GM18858 (cell line): ENCODE results near the gene GLDN.
A peak's percentile ranks its signal among the peaks of the same experiment; 100 is the strongest.

Experiments
- ATAC-seq: cut with Tn5 transposase; IDR thresholded peaks from one replicate; pipeline ENCODE4 v1.9.1; 2021; ENCODE audit not compliant: unreplicated experiment

Gene GLDN

DNA sequence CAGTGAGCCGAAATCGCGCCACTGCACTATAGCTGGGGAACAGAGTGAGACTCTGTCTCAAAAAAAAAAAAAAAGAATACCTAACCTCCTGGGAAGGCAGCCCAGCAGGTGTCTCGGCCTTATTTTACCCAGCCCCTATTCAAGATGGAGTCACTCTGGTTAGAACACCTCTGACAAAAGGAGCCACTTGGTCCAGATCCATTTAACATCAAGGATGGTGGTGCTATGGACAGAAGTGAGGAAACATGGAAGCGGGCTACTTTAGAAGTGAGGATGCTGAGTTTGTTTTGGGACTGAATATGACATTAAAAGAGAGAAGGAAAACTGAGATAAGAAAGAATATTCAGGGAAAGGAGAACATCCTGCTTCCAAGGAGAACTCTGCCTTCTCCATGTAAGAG is 14.7 kb downstream of the GLDN start:
- ATAC-seq, result no peak

DNA sequence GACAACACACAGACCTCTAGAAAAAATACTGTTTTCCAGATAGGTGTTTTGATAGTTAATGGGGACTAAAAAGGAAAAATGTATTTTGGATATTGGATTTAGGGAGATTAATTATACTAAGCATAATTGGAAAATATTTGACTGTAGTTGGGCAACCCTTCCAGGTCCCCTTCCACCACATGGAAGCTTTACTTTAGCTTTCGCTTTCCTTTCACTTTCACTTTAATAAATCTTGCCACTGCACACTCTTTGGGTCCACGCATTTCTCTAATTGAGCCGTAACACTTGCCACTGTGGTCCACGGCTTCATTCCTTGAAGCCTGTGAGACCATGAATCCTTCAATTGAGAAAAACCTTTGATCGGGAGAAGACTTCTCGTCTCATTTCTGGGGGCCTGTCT is 15.5 kb downstream of the GLDN start:
- no peak for ATAC-seq

DNA sequence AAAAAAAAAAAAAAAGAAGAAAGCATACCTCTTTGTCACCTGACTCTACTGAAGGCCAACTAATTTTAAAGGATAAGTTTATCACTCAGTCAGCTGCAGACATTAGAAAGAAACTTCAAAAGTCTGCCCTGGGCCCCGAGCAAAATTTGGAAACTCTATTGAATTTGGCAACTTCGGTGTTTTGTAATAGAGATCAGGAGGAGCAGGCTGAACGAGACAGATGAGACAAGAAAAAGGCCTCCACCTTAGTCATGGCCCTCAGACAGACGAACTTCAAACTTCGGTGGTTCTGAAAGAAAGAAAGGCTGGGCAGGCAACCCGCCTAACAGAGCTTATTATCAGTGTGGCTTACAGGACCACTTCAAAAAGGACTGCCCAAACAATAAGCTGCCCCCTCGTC is 18.5 kb downstream of the GLDN start:
- no peak for ATAC-seq

DNA sequence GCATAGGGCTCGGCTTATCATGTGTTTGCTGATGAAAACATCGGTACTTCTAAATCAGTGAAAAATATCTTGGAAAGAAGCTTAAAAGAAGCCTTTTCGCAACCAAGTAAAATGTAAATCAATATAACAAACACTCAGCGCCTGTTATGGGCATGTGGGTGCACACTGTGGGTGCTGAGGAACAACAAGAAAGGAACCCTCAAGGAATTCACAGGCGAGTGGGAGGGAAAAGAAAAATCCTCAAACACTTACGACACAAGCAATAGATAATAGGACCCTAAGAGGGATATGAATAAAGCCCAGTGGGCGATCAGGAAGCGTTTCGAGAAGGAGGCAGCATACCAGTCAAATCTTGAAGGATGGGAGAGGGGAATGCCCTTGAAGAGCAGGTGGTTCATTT is 21.9 kb downstream of the GLDN start:
- ATAC-seq, result no peak

- no peak for ATAC-seq
These were observed 24.0 kb downstream of the GLDN start for GRCh38 chr15:51365417-51365816.

- ATAC-seq, result no peak
These were observed 24.6 kb downstream of the GLDN start for GRCh38 chr15:51366071-51366470.

GRCh38 chr15:51366920-51367319 is 25.5 kb downstream of the GLDN start:
- no peak for ATAC-seq

DNA sequence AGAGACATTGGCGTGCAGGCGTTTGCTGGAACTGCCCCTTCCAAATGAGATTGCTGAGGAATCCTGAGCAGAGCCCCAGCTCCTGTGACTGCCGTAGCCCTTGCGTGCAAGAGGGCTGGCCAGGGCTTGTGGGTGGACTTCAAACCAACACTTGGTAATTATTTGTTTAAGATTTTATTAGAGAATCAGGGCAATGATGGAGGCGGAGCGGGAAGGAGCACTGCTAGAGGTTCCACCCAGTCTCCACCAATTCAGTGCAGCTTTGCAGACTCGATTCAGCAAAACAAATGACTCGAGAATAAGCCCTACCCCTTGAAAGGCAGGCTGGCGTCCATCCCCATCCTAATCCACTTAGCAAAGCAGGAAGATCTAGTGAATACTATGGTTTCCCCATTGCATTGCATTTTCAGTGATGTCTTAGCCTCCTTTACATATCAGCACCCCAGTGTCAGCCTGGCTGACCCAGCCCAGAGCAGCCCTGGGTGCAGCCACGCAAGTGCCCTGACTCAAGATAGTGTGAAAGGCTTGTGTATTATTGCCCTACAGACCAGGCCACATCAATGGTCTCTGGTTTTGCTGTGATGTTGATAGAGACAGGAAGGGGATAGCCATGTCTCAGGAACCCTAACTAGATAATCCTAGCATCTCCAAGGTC is 26.0 kb downstream of the GLDN start:
- no peak for ATAC-seq

GRCh38 chr15:51368307-51368706 is 26.9 kb downstream of the GLDN start:
- no peak for ATAC-seq

- no peak for ATAC-seq
These were observed 27.4 kb downstream of the GLDN start for GRCh38 chr15:51368751-51369450.

GRCh38 chr15:51369451-51369761 is 28.0 kb downstream of the GLDN start:
- no peak for ATAC-seq

- ATAC-seq, result no peak
These were observed 29.8 kb downstream of the GLDN start for GRCh38 chr15:51371266-51371665.

GRCh38 chr15:51374131-51374530 is 32.7 kb downstream of the GLDN start:
- ATAC-seq, result no peak

DNA sequence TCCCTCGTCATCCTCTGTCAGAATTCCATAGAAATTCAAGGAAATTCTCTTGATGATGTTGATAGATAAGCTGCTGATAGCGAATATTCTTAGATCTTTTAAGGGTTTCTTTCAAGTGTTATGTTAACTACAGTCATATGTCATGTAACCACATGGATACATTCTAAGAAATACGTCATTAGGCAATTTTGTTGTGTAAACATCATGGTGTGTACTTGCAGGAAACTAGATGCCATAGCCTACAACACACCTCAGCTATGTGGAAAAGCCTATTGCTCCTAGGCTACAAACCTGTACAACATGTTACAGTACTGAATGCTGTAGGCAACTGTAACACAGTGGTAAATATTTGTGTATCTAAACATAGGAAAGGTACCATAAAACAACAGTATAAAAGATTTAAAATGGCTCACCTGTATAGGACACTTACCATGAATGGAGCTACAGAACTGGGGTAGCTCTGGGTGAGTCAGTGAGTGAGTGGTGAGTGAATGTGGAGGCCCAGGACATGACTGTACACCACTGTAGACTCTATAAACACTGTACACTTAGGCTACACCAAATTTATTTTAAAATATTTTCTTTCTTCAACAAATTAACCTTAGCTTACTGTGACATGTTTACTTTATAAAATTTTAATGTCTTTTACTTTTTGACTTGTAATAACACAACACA is 34.6 kb downstream of the GLDN start:
- no peak for ATAC-seq

GRCh38 chr15:51377038-51377786 is 35.8 kb downstream of the GLDN start:
- no peak for ATAC-seq

DNA sequence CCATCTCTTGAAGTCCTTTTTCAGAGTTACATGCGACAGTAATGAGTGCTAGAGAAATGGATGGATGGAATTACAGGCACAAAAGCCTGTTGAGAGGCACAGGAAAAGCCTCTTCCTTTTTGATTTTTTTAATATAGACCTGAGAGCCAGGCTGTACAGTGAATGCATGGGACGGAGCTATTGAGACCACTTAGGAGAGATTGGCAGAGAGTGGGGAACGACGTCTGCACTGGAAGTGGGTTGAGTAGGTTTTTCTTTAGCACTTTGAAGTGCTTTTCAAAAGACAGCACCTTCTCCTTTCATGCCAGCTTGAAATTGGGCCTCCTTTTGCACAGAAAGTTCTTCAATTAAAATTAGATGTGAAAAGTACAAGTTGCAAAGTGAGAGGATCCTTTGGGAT is 37.0 kb downstream of the GLDN start:
- no peak for ATAC-seq

- ATAC-seq, result no peak
These were observed 37.9 kb downstream of the GLDN start for GRCh38 chr15:51379390-51379789.

DNA sequence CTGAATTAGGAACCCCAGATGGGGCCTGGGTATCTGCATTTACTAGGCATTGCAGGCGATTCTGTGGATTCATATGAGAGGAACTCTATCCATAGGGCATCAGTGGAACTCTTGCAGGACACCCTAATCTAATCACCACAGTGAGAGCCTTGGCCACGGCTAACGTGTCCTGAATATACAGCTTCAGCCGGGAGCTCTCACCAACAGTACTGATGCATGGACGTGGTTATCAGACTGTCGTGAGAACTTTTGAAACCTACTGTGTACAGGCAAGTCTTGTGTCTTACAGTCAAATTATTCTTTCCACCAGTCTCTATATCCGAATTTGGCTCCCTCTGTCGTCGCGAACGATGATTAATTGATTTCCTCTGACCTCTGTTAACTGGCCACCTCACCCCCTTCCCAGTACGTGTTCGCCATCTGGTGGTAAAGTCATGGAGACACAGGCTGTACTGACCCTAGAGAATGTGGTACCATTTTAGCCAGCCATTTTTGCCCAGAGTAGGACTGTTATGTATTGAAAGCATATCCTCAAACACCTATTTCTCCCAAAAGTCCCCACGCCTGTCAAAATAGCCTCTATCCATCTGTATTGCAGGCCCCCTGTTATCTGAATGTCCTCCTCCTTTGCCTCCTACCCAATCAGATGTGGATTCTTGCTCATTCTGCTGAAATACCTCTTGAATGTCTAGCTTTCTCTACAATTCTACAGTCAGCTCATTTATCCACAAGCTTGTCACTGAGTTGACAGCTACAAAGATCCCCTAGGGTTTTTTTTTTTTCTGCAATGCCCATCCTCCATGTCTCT is 39.7 kb downstream of the GLDN start:
- peak; percentile 78 for ATAC-seq

DNA sequence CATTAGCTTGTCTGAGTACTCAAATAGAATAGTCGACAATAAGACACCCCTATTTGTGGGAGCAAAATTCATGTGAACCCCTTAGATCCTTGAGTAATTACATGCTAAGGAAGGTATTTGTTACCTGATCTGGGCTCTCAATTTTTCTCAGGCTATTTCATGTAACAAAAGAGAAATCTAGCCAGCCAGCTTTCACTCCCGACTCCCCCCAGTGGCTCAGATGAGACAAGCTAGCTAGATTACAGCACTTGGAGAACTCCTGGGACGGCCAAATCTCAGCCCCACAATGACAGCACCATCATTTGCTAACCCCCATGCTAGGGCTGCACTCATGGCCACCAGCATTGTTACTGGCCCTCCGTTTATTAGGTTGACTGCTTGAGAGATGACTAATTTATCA is 41.3 kb downstream of the GLDN start:
- ATAC-seq, result no peak

DNA sequence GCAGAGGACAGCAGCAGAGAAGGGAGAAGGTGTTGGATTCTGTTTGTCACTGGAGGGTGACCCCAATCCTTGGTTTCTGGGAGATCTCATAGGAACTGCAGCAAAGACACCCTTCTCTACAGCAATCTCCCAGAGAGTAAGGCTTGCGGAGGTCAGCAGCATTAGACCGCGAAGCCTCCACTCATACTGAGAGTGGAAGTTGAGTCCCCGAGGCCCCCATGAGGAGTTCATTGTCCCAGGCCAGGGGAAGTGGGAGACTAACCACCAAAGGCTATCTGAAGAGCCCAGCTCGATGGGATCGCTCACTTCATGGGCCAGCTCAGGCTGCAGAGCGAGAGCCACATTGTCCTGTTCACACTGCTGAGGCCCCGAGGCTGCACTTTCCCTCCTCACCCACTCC is 44.6 kb downstream of the GLDN start:
- ATAC-seq, result no peak

GRCh38 chr15:51386486-51386885 is 45.0 kb downstream of the GLDN start:
- ATAC-seq, result no peak
